Erythroblast (primary cell): Measurements from ENCODE around the gene RFC1.

Experiments used
- GATA1 ChIP-seq: IDR thresholded peaks from 2 replicates; pipeline ENCODE4 v1.6.1; 2011; ENCODE audit warnings: low read depth, mild to moderate bottlenecking, control low read depth, low read length, moderate library complexity
- POLR2A ChIP-seq: IDR thresholded peaks from 2 replicates; pipeline ENCODE4 v1.6.1; 2011; ENCODE audit warnings: mild to moderate bottlenecking, low read length

DNA sequence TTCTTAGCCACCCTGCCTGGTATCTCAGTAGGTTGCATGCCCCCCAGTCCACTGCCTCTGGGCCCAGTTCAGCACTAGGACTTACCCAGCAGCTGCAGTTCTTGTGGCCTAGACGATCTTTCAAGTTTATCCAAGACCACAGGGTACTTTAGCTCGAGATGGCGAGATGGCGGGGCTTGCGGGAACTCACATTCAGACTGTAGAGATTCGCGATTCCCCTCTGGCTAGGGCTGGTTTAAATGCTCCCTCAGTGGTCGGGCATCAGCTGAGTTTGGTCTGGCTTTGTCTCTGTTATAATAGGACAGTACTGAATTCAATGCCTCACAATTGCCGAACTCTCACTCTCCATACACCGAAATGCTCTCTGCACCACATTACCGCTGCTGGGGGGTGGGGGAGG is 18.4 kb upstream of the RFC1 start:
- TF ChIP-seq POLR2A (no peak), GATA1 (no peak)
